GM04504 (cell line): ENCODE data around the gene PSMC2.
"Not testable (repeated sequence)": the region's sequence is repeated elsewhere in the genome, so short reads cannot be mapped to it uniquely, and the experiment has no call there.

ENCODE experiments used
- DNase-seq: peaks from one replicate; pipeline ENCODE4 v3.0.0-alpha.2; 2012; ENCODE audit warnings: low read depth

PSMC2 gene

GRCh38 chr7:103379270-103379975 is 32.0 kb downstream of the PSMC2 start:
- DNase-seq: no peak

DNA sequence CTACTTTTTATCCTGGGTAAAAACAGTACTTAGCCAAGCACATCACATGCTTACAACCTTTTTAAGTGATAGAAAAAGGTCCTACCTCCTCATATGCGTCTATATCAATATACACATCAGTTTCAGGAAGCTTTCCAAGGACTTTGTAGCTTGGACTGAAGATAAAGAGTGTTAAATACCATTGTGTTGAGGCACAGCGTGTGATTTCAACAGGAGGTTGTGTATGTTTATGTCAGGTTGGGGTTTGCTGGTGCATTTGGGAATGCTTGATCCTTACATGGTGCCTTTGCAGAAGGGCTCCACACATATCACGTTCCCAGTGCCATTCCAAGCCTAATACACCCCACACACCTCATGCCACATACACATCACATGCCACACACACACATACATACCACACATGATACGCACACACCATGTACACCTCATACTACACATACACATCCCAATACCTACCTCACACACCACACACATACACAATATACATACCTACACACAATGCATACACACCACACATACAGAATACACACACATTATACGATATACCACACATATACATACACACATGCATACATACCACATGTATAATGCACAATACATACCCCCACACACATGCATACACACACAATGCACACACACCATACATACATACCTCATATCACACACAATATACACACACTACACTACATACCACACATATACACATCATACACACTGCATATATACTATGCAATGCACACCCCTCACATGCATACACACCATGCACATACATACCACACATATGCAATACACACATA is 33.1 kb downstream of the PSMC2 start:
- no peak for DNase-seq

DNA sequence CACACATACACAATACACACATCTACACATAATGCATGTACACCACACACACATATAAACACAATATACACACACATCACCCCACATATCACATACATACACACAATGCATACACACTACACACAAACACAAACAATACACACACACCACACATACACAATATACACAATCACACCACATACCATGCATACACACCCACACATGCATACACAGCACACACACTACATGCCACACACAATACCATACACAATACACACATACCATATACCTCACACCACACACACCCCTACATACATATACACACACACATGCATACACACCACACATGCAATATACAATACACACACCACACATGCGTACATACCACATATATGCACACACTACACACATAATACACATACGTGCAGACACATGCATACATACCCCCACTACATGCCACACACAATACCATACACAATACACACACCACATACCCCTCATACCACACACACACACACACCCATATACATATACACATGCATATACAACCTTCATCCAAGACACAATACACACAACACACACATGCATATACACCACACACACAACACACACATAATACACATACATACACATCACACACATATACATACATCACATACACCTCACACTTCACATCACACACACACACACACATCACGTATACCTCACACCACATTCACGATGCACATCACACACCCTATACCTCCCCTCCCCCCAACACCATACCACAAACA is 34.0 kb downstream of the PSMC2 start:
- DNase-seq: no peak

- no peak for DNase-seq
Measured at GRCh38 chr7:103382032-103382402, 34.6 kb downstream of the PSMC2 start.

DNA sequence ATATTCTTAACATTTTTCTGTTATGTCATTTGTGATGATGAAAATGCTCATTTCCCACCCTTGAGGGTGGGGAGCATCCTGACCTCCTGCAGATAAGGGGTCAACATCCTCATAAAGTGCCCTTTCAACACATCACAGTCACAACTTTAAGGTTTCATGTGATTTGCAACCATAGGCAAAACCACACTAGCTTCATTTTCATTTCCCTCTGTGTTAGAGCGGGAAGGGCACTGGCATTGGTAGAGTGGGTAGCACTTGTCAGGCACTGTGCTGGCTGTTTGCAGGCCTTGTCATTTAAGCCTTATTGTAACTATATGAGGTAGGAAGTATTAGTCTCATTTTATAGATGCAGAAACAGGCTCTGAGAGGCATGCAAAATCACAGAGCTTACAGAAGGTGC is 39.8 kb downstream of the PSMC2 start:
- DNase-seq: no peak

DNA sequence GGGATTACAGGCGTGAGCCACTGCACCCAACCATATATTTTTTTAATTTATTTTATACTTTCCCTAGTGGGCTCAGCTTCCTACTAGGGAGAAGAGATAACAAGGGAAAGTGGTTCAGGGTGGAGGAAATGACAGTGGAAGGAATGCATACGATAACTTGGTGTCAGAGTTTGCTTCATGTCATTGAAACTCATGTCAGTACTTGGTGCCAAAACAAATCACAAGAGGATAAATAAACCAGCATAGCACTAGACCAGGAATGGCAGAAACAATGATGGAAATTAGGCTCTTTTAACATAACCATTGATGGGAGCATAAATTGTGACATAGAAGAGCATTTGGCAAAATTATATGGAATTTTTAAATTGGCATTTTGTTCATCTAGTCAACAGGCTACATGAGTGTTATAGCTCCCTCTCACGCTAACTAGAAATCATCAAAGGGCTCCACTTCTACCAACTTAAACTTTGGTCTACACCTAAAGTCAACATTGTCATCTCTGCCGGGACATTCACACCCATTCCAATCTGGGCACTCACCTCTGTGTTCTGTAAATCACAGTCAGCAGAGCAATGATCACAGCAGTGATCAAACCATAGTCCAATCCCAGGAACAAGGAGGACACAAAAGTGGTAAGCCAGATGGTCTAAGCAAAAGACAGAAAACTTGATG is 41.2 kb downstream of the PSMC2 start:
- no peak for DNase-seq

DNA sequence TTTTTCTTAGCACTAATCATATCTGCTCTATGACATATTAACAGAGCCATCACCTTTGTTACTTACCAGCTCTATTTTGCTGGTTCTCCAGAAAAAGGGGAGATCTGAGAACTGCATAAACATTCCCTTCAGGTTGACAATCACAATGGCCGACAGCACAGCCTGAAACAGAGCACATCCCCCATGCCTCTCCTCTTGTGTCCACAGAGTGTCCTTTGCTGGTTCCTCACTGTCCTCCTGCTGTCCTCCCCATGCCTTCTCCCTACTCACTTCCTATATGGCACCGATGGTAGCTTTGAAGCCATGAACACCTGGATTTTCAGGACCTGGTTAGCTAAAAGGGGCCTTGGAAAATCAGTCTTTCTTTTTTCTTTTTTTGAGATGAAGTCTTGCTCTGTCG is 41.8 kb downstream of the PSMC2 start:
- DNase-seq: no peak

GRCh38 chr7:103391150-103391549 is 43.7 kb downstream of the PSMC2 start:
- no peak for DNase-seq

GRCh38 chr7:103391976-103392375 is 44.5 kb downstream of the PSMC2 start:
- DNase-seq: no peak

DNA sequence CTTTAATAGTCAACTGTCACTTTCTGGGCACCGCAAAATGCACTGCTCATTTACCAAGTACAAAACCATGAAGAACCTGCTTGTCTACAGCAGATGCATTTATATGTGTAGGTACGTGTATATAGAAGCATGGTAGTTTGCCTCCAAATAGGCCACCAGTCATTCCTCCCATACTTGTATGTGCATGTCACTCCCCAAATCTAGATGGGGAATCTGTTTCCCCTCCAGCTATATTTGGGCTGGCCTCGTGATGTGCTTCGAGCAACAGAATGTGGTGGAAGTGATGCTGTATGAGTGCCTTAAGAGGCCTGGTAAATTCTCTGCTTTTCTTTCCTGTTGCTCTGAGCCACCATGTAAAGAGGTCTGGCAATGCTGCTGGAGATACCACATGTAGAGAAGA is 47.1 kb downstream of the PSMC2 start:
- no peak for DNase-seq

- no peak for DNase-seq
Measured at GRCh38 chr7:103395071-103395470, 47.6 kb downstream of the PSMC2 start.

GRCh38 chr7:103396471-103396870 is 49.0 kb downstream of the PSMC2 start:
- DNase-seq: no peak

DNA sequence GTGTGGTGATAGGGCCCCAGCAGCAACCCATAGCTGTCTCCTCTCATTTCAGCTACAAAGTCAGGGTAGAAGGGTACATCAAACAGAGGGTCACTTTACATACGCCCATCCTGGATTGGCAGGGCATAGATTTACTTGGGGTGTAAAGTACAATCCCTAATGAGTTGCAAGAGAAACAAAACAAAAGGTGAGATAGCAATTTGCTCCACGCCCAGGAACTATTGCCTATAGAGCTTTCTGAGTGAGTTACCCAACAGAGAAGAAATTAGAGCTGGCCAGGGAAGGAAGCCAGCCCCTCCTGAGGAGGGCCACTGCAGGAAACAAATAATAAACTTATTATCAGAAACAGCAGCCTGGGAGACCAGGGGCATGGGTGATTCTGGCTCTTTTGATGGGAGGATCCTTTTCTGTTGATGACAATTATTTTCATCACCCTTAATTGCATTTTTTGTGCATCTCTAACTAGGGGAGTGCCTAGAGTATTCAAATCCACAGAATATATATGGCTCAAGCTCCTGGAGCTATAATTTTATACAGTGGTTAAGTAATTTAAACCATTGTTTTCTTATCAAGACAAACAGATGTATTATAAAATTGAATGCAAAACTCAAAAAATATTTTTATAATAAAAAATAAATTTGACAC is 51.2 kb downstream of the PSMC2 start:
- DNase-seq: no peak

- not testable (repeated sequence) for DNase-seq
Measured at GRCh38 chr7:103399687-103400086, 52.2 kb downstream of the PSMC2 start.

- not testable (repeated sequence) for DNase-seq
Measured at GRCh38 chr7:103405789-103406613, 58.6 kb downstream of the PSMC2 start.

- DNase-seq: no peak
Measured at GRCh38 chr7:103412151-103412550, 64.7 kb downstream of the PSMC2 start.

- DNase-seq: no peak
Measured at GRCh38 chr7:103413407-103413806, 66.0 kb downstream of the PSMC2 start.

DNA sequence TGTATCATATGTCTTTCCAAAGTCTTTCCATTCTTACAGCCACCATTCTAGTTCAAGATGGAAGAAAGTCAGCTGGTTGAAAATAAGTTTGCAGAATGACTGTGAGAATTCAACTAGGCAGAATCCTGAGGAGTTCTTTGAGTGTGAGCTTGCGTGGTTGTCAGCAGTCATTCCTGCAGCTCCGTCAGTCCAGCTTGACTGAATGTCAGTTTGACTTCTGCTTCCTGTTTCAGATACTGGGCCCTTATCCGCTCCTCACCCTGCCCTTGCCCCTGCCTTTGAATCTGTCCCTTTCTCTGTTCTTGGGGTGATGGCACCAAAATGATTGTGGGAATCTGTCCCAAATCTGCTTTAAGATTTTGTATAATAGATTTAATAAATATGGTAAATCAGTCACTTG is 70.8 kb downstream of the PSMC2 start:
- DNase-seq: no peak
